ENCODE data around the gene KCNJ18.
"Not testable (repeated sequence)": the region's sequence is repeated elsewhere in the genome, so short reads cannot be mapped to it uniquely, and the experiment has no call there.

KCNJ18 gene

GRCh38 chr17:21671871-21672270 is 20.5 kb upstream of the KCNJ18 start:
- DNase-seq = not testable (repeated sequence)

- not testable (repeated sequence) for DNase-seq
These were observed 18.7 kb upstream of the KCNJ18 start for GRCh38 chr17:21673451-21674241.

- DNase-seq = no peak
These were observed 18.0 kb upstream of the KCNJ18 start for GRCh38 chr17:21674242-21674731.

- not testable (repeated sequence) for DNase-seq
These were observed 17.2 kb upstream of the KCNJ18 start for GRCh38 chr17:21674891-21675738.

- DNase-seq = not testable (repeated sequence)
These were observed 16.6 kb upstream of the KCNJ18 start for GRCh38 chr17:21675739-21676130.

GRCh38 chr17:21676281-21677111 is 15.8 kb upstream of the KCNJ18 start:
- no peak for DNase-seq

- DNase-seq = no peak
These were observed 15.0 kb upstream of the KCNJ18 start for GRCh38 chr17:21677126-21677910.

- no peak for DNase-seq
These were observed 14.4 kb upstream of the KCNJ18 start for GRCh38 chr17:21677911-21678310.

- no peak for DNase-seq
These were observed 13.8 kb upstream of the KCNJ18 start for GRCh38 chr17:21678393-21679081.

- DNase-seq = no peak
These were observed 12.8 kb upstream of the KCNJ18 start for GRCh38 chr17:21679256-21680146.

GRCh38 chr17:21680366-21680765 is 12.0 kb upstream of the KCNJ18 start:
- no peak for DNase-seq

GRCh38 chr17:21680850-21681351 is 11.4 kb upstream of the KCNJ18 start:
- DNase-seq = not testable (repeated sequence)

- not testable (repeated sequence) for DNase-seq
These were observed 10.7 kb upstream of the KCNJ18 start for GRCh38 chr17:21681576-21681975.

GRCh38 chr17:21682130-21682529 is 10.2 kb upstream of the KCNJ18 start:
- not testable (repeated sequence) for DNase-seq

GRCh38 chr17:21683142-21683712 is 9.1 kb upstream of the KCNJ18 start:
- not testable (repeated sequence) for DNase-seq

- not testable (repeated sequence) for DNase-seq
These were observed 8.4 kb upstream of the KCNJ18 start for GRCh38 chr17:21683897-21684296.

GRCh38 chr17:21684384-21684783 is 7.9 kb upstream of the KCNJ18 start:
- DNase-seq = not testable (repeated sequence)

GRCh38 chr17:21685061-21685795 is 7.1 kb upstream of the KCNJ18 start:
- not testable (repeated sequence) for DNase-seq

Data from CD4-positive, alpha-beta T cell treated with Interleukin-4 for 4 hours (primary cell).